Activated T-cell treated with anti-CD3 and anti-CD28 coated beads, Interleukin-2, amount 50 U/mL, for 24 hours (primary cell): ENCODE results near the gene POLE4.

Source experiments
- DNase-seq: peaks from one replicate; pipeline ENCODE4 v3.0.0-alpha.2; 2020
- H3K27ac Mint-ChIP-seq: 2 replicates; pipeline ENCODE4 v1.8.0; 2020; ENCODE audit warnings: mild to moderate bottlenecking, mixed read lengths
- H3K27me3 Mint-ChIP-seq: 2 replicates; pipeline ENCODE4 v1.8.0; 2020; ENCODE audit warnings: mixed read lengths
- H3K36me3 Mint-ChIP-seq: 2 replicates; pipeline ENCODE4 v1.8.0; 2020; ENCODE audit warnings: low read depth, mixed read lengths
- H3K4me1 Mint-ChIP-seq: 2 replicates; pipeline ENCODE4 v1.8.0; 2020; ENCODE audit warnings: low read depth, mixed read lengths
- H3K4me3 Mint-ChIP-seq: 2 replicates; pipeline ENCODE4 v1.8.0; 2020; ENCODE audit warnings: mild to moderate bottlenecking, moderate library complexity, mixed read lengths
- H3K9me3 Mint-ChIP-seq: 2 replicates; pipeline ENCODE4 v1.8.0; 2020; ENCODE audit warnings: mixed read lengths

The POLE4 gene

DNA sequence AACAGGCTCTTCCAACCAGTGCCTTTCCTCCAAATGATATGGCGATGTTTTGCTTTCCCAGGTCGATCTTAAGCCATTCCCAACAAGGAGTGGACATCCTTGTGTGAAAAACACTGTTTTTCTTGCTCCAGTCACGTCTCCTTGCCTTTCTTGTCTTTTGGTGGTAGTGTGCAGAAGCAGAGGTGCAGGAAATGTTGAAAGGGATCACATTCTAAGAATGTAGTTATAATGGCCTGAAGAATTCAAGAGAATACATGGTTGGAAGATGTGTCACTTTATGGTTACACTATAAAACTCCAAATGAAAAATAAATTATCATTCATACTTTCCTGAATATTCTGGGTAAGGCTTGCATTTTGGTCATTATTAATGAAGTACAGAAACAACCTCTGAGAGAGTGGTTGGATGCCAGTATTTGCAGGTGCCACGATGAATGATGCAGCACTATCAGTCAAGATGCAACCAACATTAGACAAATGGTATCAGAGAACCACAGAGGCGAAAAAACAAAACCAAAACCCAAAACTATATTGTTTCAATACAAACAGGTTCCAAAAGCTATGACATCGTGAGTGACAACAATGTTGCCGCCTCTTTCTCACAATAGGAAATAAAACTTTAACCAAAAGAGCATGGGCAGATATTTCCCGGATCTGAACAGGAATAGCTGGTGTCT is 27.5 kb upstream of the POLE4 start:
- no peak overlapping the region for H3K4me3 Mint-ChIP-seq
- no peak for DNase-seq
- H3K27me3 Mint-ChIP-seq, result peaks cover 20% of the 10 kb centered on the region
- H3K4me1 Mint-ChIP-seq, result no peaks in the 10 kb centered on the region
- no peaks in the 10 kb centered on the region for H3K36me3 Mint-ChIP-seq
- no peak overlapping the region for H3K27ac Mint-ChIP-seq
- H3K9me3 Mint-ChIP-seq, result no peaks in the 10 kb centered on the region

DNA sequence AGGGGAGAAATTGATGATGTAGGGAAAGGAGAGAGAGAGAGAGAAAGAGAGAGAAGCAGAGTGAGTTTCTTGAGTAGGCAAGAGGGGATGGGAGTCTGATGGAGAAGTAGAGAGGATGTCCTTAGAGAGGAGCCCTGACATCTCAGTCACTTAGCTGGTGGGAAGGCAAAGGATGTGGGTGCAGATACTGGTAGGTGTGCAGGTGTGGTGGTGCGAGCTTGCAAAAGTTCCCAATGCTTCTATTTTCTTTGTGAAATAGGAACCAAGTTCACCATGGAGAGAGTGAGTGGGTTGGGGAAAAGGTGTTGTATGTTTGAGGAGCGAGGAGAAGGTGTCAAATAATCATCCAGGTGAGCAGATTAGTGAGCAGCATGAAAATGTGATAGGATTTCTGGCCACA is 26.5 kb upstream of the POLE4 start:
- Mint-ChIP-seq H3K9me3 (no peaks in the 10 kb centered on the region), H3K36me3 (no peaks in the 10 kb centered on the region), H3K4me1 (no peaks in the 10 kb centered on the region), H3K27me3 (peaks cover 23% of the 10 kb centered on the region), H3K4me3 (no peak overlapping the region), H3K27ac (no peak overlapping the region)
- DNase-seq, result no peak

DNA sequence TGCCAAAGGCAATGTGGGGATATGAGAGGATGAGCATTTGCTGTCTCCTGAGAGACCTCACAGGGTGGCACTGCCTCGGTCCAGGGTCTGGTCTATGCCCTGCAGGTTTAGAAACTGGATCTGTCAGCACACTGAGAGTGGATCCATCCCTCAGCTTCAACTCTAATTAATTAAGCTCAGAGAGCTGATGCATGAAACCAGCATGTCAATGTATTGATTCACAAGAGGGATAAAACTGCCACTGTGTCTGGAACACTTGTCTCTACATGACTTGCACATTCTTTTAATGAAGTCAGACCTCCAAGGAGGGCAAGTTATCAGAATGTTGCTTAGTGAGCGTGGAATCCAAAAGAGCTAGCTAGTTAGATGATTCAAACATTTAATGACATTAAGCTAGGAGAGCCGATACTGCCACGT is 22.5 kb upstream of the POLE4 start:
- DNase-seq, result no peak
- Mint-ChIP-seq H3K27ac (no peak overlapping the region), H3K4me1 (no peaks in the 10 kb centered on the region), H3K4me3 (no peak overlapping the region), H3K36me3 (no peaks in the 10 kb centered on the region), H3K9me3 (no peaks in the 10 kb centered on the region), H3K27me3 (peaks cover 17% of the 10 kb centered on the region)

DNA sequence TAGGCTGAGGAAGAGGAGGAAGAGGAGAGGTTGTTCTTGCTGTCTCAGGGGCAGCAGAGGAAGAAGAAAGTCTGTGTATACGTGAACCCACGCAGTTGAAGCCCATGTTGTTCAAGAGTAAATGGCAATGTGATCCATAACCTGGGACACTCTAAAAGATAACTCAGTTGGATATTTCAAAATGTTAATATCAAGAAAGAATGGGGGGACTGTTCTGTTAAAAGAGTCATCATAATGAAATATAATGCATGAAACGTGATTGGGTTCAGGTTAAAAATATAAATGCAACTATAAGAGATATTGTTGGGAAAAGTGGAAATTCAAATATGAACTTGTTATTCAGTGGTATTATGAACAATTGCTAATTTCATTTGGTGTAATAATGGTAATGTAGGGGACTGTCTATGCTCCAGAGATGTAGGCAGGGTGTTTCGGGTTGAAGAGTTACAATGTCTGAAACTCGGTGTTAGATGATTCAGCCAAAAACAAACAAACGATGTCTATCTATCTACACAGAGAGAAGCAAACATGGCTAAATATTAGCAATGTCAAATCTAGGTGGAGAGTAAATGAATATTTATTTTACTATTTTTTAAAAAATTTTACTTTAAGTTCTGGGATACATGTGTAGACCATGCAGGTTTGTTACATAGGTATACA is 21.1 kb upstream of the POLE4 start:
- Mint-ChIP-seq H3K9me3 (no peaks in the 10 kb centered on the region), H3K4me1 (no peaks in the 10 kb centered on the region), H3K36me3 (no peaks in the 10 kb centered on the region), H3K4me3 (no peak overlapping the region), H3K27me3 (peaks cover 22% of the 10 kb centered on the region), H3K27ac (no peak overlapping the region)
- no peak for DNase-seq

DNA sequence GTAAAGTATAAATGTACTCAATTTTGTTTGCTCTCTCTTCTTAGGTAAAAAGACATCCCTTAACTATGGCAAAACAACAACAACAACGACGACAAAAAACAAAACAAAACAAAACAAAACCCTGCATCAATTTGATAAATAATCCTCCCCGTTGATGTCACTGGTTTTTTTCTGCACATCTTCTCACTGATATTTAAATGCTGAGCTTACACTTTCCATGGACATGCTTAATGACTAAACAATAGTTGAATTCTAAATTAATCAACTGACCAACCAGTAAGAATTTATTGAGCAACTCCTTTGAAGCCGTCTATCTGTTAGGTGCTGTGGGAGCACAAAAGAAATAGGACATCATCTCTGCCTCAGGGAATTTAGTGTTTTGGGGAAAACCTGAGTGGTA is 20.2 kb upstream of the POLE4 start:
- Mint-ChIP-seq H3K27me3 (peaks cover 23% of the 10 kb centered on the region), H3K27ac (no peak overlapping the region), H3K4me3 (no peak overlapping the region), H3K9me3 (no peaks in the 10 kb centered on the region), H3K4me1 (no peaks in the 10 kb centered on the region), H3K36me3 (no peaks in the 10 kb centered on the region)
- DNase-seq, result no peak

DNA sequence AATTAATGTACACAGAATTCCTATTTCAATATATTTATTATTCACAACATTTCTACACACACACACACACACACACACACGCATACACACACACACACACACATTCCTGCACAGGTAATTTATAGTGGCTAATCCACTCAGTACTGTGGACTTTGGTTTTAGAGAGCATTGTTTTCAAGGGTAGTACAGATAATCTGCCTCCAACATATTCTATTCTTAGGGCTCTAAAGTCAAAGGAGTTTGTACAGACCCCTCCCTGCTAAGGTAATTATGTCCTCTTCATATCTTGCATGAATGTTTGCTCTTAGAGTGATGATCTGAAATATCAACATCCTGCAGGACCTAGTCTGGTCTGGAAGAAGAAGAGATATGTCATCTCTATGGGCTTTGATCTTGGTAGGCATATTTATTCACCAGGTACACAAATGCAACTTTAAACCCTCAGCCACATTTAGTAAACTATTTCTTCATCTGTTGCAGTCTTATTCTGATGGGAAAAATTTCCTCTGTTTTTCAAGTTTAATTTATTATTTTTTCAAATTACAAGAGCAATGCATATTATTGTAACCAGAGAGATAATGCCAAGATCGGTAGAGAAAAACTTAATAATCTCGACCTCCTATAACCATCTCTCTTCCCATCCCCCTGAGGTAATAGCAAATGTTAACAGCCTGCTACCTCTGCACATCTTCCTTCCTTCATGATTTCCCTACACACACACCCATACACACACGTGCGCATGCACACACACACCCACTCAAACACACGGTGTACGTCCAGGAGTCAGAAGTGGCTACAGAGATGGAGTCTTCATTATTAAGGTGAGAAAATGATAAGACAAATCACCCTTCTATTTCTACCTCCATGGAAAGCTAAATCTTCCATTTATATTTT is 18.3 kb upstream of the POLE4 start:
- DNase-seq, result no peak
- Mint-ChIP-seq H3K27ac (no peak overlapping the region), H3K27me3 (peaks cover 24% of the 10 kb centered on the region), H3K36me3 (no peaks in the 10 kb centered on the region), H3K4me3 (no peak overlapping the region), H3K4me1 (peaks cover 2% of the 10 kb centered on the region), H3K9me3 (no peaks in the 10 kb centered on the region)

DNA sequence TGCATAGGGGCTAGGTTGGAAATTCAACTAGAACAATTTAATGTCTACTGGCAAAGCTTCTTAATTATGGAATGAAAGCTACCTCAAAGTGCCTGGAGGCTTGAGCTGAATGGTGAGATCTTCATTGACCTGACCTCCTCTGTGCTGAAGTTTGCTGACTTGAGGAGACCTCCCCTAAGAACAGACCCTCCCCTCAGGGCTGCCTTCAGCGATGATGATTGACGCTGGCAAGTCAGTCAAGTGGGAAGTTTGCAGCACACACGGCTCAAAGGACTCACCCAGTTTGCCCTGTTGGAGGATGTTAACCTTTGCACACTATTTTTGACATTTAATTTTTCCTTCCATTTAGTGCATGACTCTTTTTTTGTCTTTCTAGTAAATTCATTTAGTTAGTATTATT is 17.2 kb upstream of the POLE4 start:
- Mint-ChIP-seq H3K36me3 (no peaks in the 10 kb centered on the region), H3K9me3 (no peaks in the 10 kb centered on the region), H3K27me3 (peaks cover 18% of the 10 kb centered on the region), H3K27ac (no peak overlapping the region), H3K4me1 (peaks cover 3% of the 10 kb centered on the region), H3K4me3 (no peak overlapping the region)
- no peak for DNase-seq

DNA sequence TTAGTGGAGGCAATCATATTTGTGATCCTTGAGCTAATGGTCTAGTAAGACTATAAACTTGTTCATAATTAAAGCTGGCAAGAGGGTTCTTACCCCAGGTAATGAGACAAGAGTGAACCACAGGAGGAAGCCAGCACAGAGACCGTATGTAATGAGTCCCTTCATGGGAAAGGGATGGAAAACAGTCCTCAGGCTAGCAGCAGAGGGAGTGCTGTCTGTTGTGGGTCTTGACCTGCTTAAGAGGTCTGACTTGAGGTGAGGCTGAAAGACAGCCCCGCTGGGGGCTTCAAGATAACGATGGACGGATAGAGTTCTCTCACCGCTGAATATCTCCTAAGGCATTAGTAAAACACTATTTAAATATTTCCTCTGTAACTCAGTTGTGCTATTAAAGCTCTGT is 16.2 kb upstream of the POLE4 start:
- Mint-ChIP-seq H3K4me3 (no peak overlapping the region), H3K36me3 (no peaks in the 10 kb centered on the region), H3K27ac (no peak overlapping the region), H3K9me3 (no peaks in the 10 kb centered on the region), H3K4me1 (peaks cover 3% of the 10 kb centered on the region), H3K27me3 (peaks cover 12% of the 10 kb centered on the region)
- DNase-seq, result no peak

DNA sequence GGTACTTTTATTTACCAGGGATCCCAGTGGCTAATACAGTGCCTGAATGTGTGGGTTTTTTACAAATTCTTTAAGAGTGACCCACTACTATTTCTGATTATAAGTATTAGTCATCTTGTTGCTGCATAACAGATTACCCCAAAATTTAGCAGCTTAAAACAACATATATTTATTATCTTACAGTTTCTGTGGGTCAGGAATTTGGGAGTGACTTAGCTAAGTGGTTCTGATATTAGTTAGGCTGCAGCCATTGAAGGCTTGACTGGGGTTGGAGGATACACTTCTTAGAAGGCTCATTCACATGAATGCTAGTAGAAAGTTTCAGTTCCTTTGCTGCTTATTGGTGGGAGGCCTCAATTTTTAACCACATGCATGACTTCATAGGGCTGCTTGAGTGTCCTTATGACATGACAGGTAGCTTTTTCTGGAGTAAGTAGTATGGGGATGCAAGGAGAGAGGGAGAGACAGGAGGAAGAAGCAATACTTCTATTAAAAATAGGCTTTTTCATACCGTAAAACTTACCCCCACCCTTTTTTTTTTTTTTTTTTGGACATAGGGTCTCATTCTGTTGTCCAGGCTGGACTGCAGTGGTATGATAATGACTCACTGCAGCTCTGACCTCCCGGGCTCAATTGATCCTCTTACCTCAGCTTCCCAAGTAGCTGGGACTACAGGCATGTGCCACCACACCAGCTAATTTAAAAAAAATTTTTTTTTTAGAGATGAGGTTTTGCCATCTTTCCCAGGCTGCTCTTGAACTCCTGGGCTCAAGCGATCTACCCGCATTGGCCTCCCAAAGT is 13.3 kb upstream of the POLE4 start:
- Mint-ChIP-seq H3K36me3 (no peaks in the 10 kb centered on the region), H3K4me3 (no peak overlapping the region), H3K9me3 (no peaks in the 10 kb centered on the region), H3K27ac (no peak overlapping the region), H3K27me3 (peaks cover 9% of the 10 kb centered on the region), H3K4me1 (peaks cover 3% of the 10 kb centered on the region)
- no peak for DNase-seq

DNA sequence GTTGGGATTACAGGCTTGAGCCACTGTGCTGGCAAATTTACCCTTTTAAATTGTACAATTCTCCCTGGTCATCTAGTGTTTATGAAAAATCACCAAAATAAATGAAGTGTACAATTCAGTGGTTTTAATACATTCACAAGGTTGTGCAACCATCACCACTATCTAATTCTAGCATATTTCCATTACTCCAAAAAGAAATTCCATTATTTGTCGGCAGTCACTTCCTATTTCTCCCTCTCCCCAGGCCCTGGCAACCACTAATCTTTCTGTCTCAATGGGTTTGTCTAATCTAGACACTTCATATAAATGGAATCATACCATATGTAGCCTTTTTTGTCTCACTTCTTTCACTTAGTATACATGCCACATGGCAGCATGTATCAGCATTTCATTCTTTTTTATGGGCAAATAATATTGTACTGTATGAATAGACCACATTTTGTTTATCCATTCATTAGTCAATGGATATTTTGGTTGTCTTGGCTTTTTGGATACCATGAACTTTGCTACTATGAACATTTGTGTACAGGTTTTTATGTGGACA is 12.6 kb upstream of the POLE4 start:
- Mint-ChIP-seq H3K27ac (no peak overlapping the region), H3K27me3 (peaks cover 9% of the 10 kb centered on the region), H3K4me3 (no peak overlapping the region), H3K9me3 (no peaks in the 10 kb centered on the region), H3K36me3 (no peaks in the 10 kb centered on the region), H3K4me1 (peaks cover 3% of the 10 kb centered on the region)
- DNase-seq, result no peak

DNA sequence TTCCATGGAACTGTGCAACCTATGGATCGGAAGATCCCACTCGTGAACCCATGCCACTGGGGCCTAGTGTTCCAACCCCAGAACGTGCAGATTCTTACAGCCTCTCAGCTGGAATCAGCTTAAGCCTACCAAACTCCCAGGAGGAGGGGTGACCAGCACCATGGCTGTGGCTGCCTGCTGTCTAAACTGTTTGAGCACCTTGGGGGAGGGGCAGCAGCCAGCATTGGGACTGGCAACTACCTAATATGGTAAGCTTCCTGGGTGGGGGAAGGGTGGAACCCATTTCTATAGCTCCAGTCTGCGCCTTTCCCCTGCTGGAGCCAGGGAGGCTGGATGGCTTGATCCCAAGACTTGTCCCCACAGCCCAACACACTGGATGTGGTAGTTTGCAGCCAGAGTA is 10.7 kb upstream of the POLE4 start:
- H3K27me3 Mint-ChIP-seq, result peaks cover 3% of the 10 kb centered on the region
- no peak for DNase-seq
- H3K36me3 Mint-ChIP-seq, result no peaks in the 10 kb centered on the region
- H3K4me1 Mint-ChIP-seq, result peaks cover 3% of the 10 kb centered on the region
- no peak overlapping the region for H3K4me3 Mint-ChIP-seq
- H3K27ac Mint-ChIP-seq, result no peak overlapping the region
- H3K9me3 Mint-ChIP-seq, result no peaks in the 10 kb centered on the region

DNA sequence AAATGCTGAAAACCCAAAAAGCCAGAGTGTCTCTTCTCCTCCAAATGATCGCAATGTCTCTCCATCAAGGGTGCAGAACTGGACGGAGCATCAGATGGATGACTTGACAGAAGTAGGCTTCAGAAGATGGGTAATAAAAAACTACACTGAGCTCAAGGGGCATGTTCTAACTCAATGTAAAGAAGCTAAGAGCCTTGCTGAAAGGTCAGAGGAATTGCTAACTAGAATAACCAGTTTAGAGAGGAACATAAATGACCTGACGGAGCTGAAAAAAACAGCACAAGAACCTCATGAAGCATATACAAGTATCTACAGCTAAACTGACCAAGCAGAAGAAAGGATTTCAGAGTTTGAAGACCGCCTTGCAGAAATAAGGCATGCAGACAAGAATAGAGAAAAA is 9.7 kb upstream of the POLE4 start:
- Mint-ChIP-seq H3K27ac (no peak overlapping the region), H3K4me1 (peaks cover 3% of the 10 kb centered on the region), H3K9me3 (no peaks in the 10 kb centered on the region), H3K4me3 (no peak overlapping the region), H3K27me3 (peaks cover under 1% of the 10 kb centered on the region), H3K36me3 (no peaks in the 10 kb centered on the region)
- no peak for DNase-seq

DNA sequence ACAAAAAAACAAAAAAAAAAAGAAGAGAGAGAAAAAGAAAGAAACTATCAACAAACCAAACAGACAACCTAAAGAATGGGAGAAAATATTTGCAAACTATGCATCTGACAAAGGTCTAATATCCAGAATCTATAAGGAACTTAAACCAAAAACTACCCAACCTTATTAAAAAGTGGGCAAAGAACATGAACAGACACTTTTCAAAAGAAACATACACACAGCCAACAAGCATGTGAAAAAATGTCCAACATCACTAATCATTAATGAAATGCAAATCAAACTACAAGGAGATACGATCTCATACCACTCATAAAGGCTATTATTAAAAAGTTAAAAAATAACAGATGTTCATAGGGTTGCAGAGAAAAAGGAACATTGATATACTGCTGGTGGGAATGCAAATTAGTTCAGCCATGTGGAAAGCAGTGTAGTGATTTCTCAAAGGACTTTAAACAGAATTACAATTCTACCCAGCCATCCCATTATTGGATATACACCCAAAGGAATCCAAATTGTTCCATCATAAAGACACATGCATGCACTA is 7.2 kb upstream of the POLE4 start:
- DNase-seq, result no peak
- Mint-ChIP-seq H3K4me3 (no peak overlapping the region), H3K27ac (no peak overlapping the region), H3K36me3 (no peaks in the 10 kb centered on the region), H3K27me3 (no peaks in the 10 kb centered on the region), H3K9me3 (peaks cover 2% of the 10 kb centered on the region), H3K4me1 (peaks cover 8% of the 10 kb centered on the region)

DNA sequence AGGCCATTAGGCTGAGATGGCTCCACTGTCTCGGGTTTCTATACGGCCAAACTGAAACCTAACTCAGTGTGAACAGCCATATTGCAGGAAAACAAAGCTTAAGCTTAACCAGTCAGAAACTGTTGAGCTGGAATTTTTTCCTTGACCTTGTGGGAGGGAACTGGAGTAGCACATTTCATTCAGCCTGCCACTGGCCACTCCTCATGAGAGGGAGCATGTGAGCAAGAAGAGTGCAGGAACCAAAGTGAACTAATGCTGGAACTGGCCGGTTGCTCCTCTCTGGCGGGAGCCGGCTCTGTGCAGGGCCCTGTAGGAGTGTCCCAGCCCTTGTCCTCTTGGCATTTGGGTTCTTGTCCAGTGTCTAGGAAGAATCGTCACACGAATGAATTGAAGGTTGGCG is 5.9 kb upstream of the POLE4 start:
- peaks cover 10% of the 10 kb centered on the region for H3K4me1 Mint-ChIP-seq
- peaks cover 2% of the 10 kb centered on the region for H3K9me3 Mint-ChIP-seq
- H3K4me3 Mint-ChIP-seq, result no peak overlapping the region
- H3K27me3 Mint-ChIP-seq, result no peaks in the 10 kb centered on the region
- H3K36me3 Mint-ChIP-seq, result no peaks in the 10 kb centered on the region
- no peak for DNase-seq
- no peak overlapping the region for H3K27ac Mint-ChIP-seq
